Astrocyte of the hippocampus (primary cell): ENCODE data around the gene NR1D2.
"Not testable (repeated sequence)": the region's sequence is repeated elsewhere in the genome, so short reads cannot be mapped to it uniquely, and the experiment has no call there.

Experiments used
- DNase-seq: peaks from one replicate; pipeline ENCODE4 v3.0.0; 2011; ENCODE audit warnings: low read depth, low spot score

The NR1D2 gene

GRCh38 chr3:23944861-23945662, at the start of gene NR1D2:
TSS of gene NR1D2 (plus strand) at chr3:23945286. CDS start at chr3:23945579, 293 bp downstream.
- DNase-seq = peak; percentile 94

GRCh38 chr3:23900744-23901143, 44.3 kb upstream of the NR1D2 start:
- DNase-seq = no peak

- no peak for DNase-seq
These were observed 40.5 kb upstream of the NR1D2 start for GRCh38 chr3:23904545-23904944.

- DNase-seq = no peak
These were observed 35.7 kb upstream of the NR1D2 start for GRCh38 chr3:23909341-23909740.

- DNase-seq = no peak
These were observed 33.7 kb upstream of the NR1D2 start for GRCh38 chr3:23911397-23911796.

- not testable (repeated sequence) for DNase-seq
These were observed 32.8 kb upstream of the NR1D2 start for GRCh38 chr3:23912335-23912734.

GRCh38 chr3:23913182-23913581, 31.9 kb upstream of the NR1D2 start:
- no peak for DNase-seq

GRCh38 chr3:23913873-23914743, 31.0 kb upstream of the NR1D2 start:
- DNase-seq = no peak

GRCh38 chr3:23915537-23916108, 29.5 kb upstream of the NR1D2 start:
- DNase-seq = no peak

GRCh38 chr3:23916152-23916885, 28.8 kb upstream of the NR1D2 start:
- no peak for DNase-seq

- DNase-seq = peak; percentile 99
These were observed 28.0 kb upstream of the NR1D2 start, which contains the start of the genes NKIRAS1 and RPL15 for GRCh38 chr3:23916886-23917678. TSS of gene NKIRAS1 (minus strand) at chr3:23916990. CDS start at chr3:23910904, 6,086 bp downstream. TSS of gene RPL15 (plus strand) at chr3:23917132. CDS start at chr3:23917860, 728 bp downstream.

- DNase-seq = peak; percentile 70
These were observed 27.3 kb upstream of the NR1D2 start for GRCh38 chr3:23917679-23918303.

GRCh38 chr3:23918331-23918730, 26.8 kb upstream of the NR1D2 start:
- DNase-seq = not testable (repeated sequence)

GRCh38 chr3:23919628-23920027, 25.5 kb upstream of the NR1D2 start:
- no peak for DNase-seq

- DNase-seq = no peak
These were observed 24.9 kb upstream of the NR1D2 start for GRCh38 chr3:23920151-23920655.

GRCh38 chr3:23921052-23921511, 24.0 kb upstream of the NR1D2 start:
- no peak for DNase-seq

- peak; percentile 82 for DNase-seq
These were observed 21.3 kb upstream of the NR1D2 start for GRCh38 chr3:23923786-23924185.

- DNase-seq = no peak
These were observed 18.8 kb upstream of the NR1D2 start for GRCh38 chr3:23926246-23926645.

GRCh38 chr3:23926736-23927135, 18.4 kb upstream of the NR1D2 start:
- DNase-seq = no peak

GRCh38 chr3:23928524-23928923, 16.6 kb upstream of the NR1D2 start:
- no peak for DNase-seq
